HG02970 (cell line): ENCODE measurements around the gene ANKRD6.
"Not testable (repeated sequence)": the region's sequence is repeated elsewhere in the genome, so short reads cannot be mapped to it uniquely, and the experiment has no call there.

Experiments used
- ATAC-seq: cut with Tn5 transposase; IDR thresholded peaks from one replicate; pipeline ENCODE4 v1.9.1; 2021; ENCODE audit warnings: mild to moderate bottlenecking, moderate library complexity, moderate number of reproducible peaks; ENCODE audit not compliant: unreplicated experiment, low FRiP score

The ANKRD6 gene

DNA sequence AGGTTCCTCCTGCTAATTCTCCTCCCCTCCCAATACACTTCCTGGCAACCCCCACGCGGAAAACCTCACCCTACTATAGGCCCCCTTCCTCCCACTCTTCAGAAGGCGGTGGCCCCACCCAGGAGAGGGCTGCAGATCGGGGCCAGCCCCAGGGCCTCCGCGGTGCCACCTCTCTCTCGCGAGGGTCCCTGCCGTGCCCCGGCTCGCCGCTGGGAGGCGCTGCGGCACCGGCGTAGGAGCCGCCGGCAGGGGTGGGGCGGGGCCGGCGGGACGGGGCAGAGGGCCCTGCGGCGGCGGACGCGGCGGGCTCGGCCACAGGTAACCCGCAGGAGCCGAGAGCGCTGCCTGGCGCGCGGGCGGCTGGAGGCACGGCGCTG lies at the start of gene ANKRD6:
Gene ANKRD6 (plus strand): TSS at position 278 of the 377 bp plus-strand sequence. CDS start 133,825 bp downstream, outside the sequence.
- ATAC-seq = peak; percentile 85

- no peak for ATAC-seq
Observed at GRCh38 chr6:89385156-89385667, 47.7 kb upstream of the ANKRD6 start.

DNA sequence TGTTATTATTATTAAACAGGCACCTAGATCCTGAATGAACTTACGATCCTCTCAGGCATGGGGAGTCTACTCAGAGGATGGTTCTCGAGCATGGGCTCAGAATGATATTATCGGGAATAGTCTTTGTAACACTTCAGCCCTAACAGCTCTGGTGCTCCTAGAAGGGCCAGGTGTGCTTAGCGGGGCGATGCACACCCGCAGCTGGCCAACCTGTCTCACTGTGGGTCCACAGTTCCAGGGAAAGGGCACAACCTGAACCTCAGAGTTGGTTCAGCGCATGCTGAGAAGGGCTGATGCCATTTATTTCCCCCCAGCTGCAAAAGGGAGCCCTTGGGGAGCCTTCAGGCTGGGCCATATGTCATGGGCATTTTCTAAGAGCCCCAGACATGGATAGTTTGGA lies 47.1 kb upstream of the ANKRD6 start:
- ATAC-seq = no peak

DNA sequence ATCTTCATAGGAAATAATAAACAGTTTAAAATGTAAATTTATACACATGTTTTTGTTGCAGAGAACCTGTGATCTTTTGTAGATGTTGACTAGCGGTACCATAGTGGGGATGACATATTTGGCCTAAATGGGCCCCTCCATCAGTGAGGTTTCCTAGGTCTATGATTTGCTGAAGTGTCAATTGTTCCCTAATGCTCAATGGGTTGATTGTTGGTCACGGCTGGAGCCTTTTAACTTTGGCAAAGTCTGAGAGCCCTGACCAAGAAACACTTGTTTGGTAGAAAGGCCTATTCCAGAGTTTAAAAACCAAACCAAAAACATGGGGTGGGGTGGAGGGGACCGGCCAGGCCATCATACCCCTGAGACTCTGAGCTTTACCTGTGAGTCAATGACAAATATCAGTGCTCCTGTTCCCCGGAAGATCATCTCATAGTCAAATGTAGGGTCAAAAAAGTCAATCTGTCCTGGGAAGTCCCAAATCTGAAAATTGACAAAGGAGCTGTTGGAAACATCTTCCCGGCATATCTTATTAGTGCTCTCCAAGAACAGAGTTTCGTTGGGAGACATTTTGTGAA lies 45.9 kb upstream of the ANKRD6 start:
- peak; percentile 13 for ATAC-seq

DNA sequence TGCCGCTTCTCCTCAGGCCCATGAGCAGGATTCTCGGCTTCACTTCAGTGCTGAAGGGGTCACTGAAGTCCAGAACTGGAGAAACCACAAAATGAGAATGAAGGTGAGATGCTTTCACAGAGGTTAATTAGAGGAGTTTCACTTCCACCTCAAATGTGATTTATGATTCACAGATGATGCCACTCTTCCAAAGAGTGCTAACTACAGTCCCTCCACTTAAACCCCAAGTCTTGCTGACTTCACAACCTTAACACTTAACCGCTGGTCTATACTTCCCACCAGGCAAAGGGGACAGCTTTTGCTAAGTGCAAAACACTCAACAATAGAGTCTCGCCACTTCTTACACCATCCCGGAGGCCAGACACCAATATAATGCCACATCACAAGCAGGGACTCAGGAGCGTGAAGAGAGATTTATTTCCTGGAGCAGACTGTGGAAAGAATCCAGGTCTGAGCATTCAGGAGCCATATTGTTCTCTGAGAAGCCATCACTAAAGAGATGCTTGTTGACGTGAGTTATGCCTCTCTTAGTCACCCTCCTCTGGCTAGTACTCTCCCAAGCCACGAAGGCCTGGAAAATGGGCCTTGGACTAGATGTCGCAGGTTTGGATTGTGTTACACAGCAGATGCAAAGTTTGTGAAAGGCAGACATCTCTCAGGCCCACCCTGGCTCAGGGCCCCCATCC lies 45.3 kb upstream of the ANKRD6 start:
- ATAC-seq = peak; percentile 80

DNA sequence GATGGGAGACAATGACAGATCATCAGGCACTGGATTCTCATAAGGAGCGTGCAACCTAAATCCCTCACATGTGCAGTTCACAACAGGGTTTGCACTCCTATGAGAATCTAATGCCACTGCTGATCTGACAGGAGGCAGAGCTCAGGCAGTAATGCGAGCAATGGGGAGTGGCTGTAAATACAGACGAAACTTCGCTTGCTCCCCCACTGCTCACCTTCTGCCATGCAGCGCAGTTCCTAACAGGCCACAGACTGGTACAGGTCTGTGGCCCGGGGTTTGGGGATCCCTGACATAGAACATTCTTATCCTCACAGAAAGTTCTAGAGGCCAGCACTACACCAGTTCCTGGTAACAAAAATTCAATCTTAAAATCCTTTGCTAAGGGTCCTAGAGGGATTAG lies 44.1 kb upstream of the ANKRD6 start:
- ATAC-seq = no peak

DNA sequence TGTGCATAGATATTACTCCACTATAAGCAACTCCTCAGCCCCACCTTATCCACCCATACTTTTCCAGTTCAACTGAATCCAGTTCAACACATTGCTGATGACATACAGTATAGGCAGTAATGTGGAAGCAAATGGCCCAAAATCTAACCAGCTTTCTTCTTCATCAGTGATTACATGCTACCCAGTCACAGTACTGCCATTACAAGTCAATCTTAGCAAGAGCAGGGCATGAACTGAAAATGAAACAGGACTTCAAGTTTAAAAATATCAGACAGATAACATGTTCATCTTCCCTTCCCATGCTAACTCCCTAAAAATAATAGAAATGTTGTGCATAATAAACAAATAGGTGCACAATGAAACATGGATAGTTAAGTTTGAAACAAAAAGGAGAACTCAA lies 40.1 kb upstream of the ANKRD6 start:
- no peak for ATAC-seq

- ATAC-seq = no peak
Observed at GRCh38 chr6:89393659-89394058, 39.3 kb upstream of the ANKRD6 start.

DNA sequence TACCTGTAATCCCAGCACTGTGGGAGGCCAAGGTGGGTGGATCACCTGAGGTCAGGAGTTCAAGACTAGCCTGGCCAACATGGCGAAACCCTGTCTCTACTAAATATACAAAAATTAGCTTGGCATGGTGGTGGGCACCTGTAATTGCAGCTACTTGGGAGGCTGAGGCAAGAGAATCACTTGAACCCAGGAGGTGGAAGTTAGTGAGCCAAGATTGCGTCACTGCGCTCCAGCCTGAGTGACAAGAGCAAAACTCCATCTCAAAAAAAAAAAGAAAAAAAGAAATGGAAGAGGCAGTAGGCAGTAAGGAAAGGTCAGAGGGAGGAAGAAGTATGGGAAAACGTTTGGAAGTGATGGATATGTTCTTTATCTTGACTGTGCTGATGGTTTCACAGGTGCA lies 35.1 kb upstream of the ANKRD6 start:
- not testable (repeated sequence) for ATAC-seq

- no peak for ATAC-seq
Observed at GRCh38 chr6:89398762-89399525, 34.0 kb upstream of the ANKRD6 start.

DNA sequence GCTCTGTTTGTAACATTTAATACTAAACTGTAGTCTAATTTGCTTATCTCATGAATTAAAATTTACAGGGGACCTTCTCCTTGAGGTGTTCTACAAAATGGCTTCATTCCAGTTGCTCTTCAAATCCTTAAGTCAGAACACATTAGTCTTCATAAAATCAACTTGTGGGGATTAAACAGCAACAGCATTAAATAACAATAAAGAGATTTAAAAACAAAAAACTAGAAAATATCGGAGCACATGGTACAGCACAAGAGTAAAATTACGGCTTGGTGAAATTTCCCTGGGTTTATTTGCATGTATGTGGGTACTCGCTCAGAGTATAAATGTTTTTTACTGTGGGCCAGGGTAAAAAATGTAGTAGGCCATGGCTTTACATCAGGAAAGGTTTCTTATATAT lies 32.9 kb upstream of the ANKRD6 start:
- ATAC-seq = no peak

DNA sequence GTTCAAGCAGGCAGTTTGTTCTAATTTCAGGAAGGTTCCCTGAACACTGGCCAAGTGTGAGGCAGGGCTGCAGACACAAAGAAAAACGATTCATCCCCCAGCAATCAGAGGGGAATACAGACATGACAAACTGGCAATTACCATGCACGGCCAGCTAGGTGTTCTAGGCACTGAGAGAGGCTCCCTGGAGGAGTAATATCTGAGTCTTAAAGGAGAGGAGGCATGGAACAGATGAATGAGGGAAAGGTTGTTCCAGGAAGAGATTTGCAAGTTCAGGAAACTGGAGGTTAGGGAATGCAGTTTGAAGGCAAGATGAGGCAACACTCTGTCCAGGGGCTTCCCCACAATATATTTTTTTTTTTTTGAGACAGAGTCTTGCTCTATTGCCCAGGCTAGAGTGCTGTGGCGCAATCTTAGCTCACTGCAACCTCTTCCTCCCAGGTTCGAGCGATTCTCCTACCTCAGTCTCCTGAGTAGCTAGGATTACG lies 32.0 kb upstream of the ANKRD6 start:
- no peak for ATAC-seq

GRCh38 chr6:89402776-89403175 lies 30.2 kb upstream of the ANKRD6 start:
- no peak for ATAC-seq

- no peak for ATAC-seq
Observed at GRCh38 chr6:89404512-89404911, 28.4 kb upstream of the ANKRD6 start.

- no peak for ATAC-seq
Observed at GRCh38 chr6:89406141-89406540, 26.8 kb upstream of the ANKRD6 start.

DNA sequence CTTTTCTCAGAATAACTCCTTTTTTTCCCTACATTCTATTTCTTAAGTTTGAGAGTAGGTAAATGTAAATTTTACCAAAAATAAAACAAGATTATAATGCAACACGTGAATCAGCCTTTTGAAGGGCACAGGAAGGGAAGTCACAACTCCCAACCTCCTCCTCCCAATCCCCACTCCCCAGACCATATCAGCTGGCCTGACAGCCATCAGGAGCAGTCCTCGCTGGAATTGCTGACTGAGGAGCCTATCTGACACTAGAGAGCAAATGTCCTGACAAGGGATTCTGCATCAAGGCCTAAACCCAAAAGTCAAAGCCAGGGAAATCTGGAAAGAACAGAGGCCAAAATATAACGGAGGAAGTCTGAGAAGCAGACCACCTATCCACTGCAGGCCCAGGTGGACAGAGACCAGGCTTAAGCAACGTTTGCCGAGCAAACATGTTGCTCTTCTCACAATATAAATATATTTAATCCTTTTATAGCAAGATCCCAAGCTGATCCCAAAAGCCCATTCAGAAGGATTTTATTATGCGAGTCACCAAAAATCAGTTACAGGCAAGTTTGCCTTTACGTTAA lies 23.4 kb upstream of the ANKRD6 start:
- ATAC-seq = no peak

DNA sequence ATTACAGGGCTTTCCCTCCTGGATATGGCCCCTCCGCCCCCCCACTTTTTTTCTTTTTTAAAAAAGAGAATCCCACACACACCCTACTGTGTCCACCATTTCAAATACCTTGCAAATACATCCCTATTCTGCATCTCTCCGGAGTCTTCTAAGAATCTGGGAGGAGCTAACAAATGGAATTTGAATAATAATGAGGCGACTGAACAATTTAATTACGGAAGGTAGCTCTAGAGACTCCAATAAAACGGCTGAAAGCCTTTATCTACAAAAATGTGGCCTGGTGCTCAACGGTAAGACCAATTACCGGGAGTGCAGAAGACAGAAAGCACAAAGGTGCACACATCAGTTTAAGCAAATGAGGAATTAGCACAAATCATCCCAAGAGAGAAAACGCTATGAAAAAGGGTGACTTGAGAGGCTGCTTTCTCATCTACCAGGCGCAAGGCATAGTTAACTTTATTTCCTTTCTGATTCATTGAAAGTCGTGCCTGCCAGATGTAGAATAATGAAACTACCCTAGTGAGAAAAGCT lies 22.7 kb upstream of the ANKRD6 start:
- no peak for ATAC-seq

GRCh38 chr6:89410788-89411144 lies 22.2 kb upstream of the ANKRD6 start:
- ATAC-seq = no peak

DNA sequence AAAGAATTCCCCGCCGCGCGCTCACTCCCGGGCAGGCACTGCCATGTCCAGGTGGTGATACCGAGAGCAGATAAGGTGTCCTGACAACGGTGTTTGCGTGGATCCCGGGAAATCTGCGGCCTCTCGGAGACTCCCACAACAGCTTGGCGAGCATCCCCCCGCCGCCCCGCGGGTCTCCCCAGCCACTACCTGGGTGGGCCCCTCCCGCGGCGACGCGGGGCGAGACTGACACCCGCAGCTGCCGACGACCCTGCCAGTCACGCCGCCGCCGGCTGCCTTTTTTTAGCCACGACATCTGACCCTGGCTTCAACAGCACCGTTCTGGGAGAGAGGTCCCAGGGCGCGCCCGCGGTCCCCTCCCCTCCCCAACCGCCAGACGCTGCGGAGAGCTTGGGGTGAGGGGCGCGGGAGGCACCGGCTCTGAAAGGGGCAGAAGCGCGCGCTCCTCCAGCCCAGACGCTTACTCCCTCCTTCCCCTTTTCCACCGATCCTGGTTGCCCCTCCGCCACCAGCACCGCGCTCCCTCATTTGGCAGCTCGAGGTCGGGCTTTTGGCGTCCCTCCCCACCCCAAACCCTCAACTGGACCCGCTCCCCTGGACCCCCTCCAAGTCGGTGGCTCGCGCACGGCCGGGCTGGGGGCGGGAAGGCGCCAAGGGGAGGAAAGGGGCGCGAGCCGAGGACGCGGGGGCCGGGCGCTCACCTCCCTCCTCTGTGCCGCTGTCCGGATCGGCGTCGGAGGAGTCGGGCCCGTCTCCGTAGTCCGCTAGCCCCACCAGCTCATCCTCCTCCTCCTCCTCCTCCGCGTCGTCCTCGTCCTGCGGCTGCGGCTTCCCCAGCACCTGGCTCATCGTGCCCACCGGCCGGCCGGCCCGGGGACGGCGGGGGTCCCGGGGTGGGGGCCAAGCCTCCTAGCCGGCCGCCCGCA lies 21.5 kb upstream of the ANKRD6 start:
- peak; percentile 37 for ATAC-seq
